DMS53 treated with DMSO at 0.1 percent for 48 hours (cell line): ENCODE measurements around the gene TTC38.

Source experiments
- DNase-seq: peaks from one replicate; lab custom pipeline; 2025; ENCODE audit not compliant: unreplicated experiment; lab: John Stamatoyannopoulos, UW

The TTC38 gene

DNA sequence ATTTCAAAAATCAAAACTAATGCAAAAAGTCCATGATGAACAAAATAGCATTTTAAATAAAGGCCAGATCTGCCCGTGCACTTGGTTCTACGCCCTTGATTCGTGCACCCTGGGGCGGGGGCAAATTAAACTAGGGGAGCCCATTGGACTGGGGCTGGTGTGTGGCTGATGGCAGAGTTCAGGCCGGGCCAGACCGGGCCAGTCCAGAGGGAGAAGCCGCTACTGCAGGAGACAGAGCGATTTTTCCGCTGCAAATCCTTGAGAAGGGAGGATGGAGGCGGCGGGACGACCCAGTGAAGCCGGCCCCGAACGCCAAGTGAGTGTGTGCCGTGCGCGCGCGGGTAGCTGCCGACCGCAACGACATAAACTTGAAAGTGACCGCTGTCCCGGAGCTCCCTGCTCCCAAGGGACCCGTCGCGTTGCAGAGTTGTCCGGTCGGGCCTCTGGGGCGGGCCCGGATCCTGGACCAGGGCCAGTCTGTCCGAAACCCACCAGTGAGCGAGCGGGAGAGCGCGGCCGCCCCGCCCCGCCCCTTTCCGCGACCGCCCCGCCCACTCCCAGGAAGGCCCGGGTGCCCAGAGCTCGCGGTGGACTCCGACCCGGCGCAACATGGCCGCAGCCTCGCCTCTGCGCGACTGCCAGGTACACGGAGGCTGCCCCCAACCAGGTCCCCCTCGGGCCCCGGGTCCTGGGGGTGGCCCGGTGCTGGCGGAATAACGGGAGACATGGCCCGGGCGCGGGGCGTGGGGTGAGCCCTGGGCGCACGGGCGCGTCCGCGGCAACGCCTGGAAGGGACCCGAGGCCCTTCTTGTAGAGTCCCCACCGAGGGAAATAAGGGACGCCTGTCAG, at the start of gene TTC38:
Gene TTC38 (plus strand): TSS at position 578 of the 849 bp plus-strand sequence. CDS start 32 bp downstream, at position 610.
- peak; percentile 62 for DNase-seq

- peak; percentile 17 for DNase-seq
These were observed 48.2 kb upstream of the TTC38 start for GRCh38 chr22:46219636-46220035.

DNA sequence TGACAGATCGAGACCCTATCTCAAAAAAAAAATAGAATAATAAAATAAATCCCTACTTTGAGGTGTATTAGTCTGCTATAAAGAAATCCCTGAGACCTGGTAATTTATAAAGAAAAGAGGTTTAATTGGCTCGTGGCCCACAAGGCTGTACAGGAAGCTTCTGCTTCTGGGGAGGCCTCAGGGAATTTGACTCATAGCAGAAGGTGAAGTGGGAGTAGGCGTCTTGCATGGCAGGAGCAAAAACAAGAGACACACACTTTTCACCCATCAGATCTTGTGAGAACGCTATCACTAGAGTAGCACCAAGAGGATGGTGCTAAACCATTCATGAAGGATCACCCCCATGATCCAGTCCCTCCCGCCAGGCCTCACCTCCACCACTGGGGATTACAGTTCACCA, 46.9 kb upstream of the TTC38 start:
- DNase-seq = no peak

DNA sequence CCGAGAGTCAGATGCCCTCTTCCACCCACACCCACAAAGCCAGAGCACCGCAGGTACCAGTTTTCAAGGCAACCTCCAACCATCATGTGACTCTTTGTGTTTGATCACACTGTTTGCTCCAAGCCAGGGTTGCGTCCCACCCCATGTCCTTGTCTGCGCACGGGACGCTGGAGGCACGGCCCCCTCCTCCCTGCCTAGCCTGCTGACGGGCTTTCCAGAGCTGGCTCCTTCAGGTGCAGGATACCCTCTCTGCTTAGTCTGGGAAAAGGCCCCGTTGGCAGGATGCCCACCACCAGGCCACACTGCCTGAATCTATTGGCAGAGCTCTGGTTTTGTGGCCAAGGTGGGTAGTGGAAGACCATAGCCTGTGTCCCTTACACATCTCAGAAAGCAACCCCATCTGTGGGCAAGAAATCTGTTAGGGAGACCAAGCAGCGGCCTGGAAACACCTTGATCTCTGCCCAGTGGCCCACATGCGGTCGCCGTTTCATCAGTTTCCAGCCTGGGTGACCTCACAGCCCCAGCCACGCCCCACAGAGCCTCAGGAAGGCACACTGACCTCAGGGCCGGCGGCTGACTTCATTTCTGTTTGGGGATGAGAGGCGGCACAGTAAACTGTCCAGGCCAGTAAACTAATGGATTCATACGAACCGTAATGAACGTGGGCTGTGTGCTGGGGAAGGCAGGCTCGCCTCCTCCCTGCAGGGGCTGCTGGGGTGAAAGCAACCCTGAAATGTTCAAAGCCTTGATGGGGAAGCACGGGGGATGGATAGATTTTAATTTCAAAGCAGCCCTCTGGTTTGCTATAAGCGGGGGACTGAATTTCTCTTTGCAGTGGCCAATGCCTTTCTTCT, 43.5 kb upstream of the TTC38 start:
- DNase-seq = no peak

- DNase-seq = no peak
These were observed 42.9 kb upstream of the TTC38 start for GRCh38 chr22:46224898-46225290.

GRCh38 chr22:46225631-46226030, 42.2 kb upstream of the TTC38 start:
- no peak for DNase-seq

DNA sequence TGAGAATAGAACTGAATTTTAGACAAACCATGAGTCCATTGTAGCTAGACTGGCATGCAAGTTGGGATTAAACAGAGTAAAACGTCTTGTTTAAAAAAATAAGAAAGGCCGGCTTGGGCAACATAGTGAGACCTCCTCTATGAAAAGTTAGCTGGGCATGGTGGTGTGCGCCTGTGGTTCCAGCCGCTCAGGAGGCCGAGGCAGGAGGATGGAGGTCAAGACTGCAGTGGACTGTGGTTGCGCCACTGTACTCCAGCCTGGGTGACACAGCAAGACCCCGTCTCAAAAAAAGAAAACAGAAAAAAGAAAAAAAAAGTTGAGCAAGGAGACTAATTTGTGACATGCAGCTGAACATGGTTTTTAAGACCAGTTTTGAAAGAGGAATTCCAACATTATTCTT, 41.2 kb upstream of the TTC38 start:
- DNase-seq = no peak

GRCh38 chr22:46229701-46230100, 38.1 kb upstream of the TTC38 start:
- no peak for DNase-seq

- no peak for DNase-seq
These were observed 37.4 kb upstream of the TTC38 start for GRCh38 chr22:46230262-46230901.

GRCh38 chr22:46233231-46233630, 34.6 kb upstream of the TTC38 start:
- DNase-seq = no peak

DNA sequence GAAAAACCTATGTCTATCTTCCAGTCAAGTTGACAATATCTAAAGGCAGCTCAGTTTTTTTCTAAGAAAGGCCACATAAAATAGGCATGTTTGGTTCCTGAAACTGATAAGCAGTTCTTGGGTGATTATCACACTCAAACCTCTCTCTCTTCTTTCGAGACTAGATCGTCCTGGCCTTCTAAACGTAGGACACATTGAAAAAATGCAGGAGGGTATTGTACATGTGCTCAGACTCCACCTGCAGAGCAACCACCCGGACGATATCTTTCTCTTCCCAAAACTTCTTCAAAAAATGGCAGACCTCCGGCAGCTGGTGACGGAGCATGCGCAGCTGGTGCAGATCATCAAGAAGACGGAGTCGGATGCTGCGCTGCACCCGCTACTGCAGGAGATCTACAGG, 32.8 kb upstream of the TTC38 start:
- no peak for DNase-seq

DNA sequence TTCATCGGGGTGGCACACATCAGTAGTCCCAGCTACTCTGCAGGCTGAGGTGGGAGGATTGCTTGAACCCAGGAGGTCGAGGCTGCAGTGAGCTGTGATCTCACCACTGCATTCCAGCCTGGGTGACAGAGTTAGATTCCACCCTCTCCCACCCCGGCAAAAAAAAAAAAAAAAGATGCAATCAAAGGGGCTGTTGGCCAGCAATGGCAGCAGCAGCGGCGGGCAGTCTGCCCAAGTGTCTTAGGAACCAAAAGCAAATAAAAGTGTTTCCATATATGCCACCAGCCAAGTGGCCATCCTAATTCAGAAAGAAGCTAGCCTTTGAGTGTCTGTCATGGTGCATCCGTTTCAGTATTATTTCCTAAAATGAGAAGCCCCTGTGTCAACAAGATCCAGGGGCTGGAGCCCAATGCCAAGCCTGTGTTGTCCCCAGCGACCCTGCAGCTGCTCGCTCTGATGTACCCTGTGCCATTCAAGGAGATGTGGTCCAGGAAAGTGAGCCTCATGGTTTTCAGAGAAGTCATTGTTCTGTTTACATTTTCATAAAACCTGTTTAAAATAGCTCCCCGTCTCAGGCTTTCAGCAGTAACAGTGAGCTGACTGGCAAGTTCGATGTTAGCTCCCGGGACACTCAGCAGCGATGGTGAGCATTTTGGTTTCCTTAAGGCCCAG, 30.2 kb upstream of the TTC38 start:
- DNase-seq = no peak

DNA sequence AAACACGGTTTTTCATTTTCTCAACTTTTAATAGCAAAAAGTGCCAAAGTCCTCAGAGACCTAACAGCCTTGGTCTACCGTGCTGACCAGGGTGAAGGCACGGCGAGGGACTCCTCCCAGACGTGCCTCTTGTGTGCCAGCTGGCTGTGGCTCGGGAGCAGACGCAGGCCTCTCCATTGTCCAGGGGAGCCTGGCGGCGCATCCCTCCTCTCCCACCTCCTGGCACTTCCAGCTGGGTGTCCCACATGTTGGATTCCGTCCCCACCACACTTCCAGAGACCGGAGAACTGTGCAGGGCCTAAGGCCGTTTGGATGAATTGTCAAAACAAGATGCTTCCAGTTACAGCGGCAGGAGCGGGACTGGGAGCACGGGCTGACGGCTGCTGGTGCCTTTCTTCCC, 29.3 kb upstream of the TTC38 start:
- no peak for DNase-seq

- DNase-seq = no peak
These were observed 28.4 kb upstream of the TTC38 start for GRCh38 chr22:46239261-46240048.

DNA sequence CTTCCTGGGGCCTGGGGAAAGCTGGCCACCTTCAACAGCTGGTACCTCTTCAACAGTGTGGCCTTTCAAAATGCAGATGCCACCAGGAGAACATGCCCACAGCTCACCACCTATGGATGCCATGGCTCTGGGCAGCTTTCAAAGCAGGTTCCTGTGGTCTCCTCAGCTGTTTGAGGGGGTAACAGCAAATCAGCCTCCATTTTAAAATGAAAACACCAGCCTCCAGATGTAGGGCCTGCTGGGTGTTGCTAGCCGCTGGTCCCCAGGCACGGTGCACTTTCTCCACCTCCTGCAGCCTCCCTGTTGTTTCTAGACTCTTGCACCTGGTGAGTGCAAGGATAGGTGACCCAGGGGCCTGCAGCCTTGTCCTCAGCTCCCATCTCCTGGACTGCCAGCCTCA, 27.7 kb upstream of the TTC38 start:
- DNase-seq = no peak

GRCh38 chr22:46240506-46240905, 27.3 kb upstream of the TTC38 start:
- DNase-seq = no peak

DNA sequence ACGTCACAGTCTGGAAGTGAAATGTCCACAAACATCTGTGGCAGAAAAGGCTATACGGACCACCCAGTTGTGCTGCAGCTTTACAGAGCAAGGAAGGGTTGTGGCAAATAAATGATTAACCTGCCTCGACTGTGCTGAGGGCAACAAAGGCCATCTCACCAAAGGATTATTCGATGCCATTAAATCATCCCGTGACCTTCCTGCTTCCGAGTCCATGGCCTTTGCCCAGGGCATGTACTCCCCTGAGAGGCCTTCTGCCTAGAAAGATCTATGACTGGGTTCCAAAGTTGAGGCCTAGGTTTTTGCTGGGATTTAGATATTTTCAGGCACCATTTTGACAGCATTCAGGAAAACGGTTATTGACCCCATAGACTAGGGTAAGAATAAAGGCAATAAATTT, 26.9 kb upstream of the TTC38 start:
- DNase-seq = no peak

DNA sequence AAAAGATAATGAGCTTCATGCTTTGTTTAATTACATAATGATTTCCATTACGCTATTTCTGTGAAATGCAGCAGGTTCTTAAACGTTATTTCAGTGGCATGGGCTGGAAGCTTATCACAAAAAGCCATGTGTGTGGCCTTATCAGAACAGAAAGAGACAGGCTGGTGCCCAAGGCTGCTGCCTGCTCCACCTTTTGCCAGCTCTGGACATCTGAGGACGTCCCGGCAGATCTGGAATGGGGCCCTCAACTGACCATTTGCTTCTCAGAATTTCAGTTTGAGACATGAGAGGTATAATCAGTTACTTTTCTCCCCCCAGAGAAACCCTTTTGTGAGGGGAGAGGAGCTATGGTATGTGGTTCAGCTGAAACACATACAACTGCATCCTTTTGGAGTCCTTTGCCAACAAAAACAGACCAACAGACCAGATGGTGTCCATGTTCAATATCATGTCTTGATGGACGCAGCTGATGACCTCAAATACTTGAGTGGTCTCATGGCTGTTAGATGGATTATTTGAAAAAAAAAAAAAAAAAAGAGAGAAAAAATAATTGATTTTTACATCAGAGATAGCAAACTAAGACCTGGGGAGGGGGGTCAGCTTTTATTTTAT, 26.3 kb upstream of the TTC38 start:
- DNase-seq = no peak

DNA sequence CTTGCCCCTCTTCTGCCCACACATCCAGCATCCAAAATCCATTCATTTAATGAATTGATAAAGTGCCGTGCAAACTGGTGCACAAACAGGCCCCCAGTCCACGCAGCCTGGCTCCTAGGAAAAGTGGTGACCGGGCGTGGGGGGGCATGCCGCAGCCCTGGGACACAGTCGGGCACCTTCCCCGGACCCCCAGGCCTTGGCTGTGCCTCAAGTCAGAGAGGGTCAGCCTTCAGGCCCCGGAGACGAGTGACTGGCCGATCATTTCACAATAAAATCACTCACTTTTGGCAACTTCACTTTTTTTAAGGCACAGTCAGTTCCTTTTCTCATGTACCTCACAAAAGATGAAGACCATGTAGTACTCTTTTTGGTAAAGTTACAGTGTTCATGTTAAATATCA, 25.7 kb upstream of the TTC38 start:
- no peak for DNase-seq

- DNase-seq = no peak
These were observed 23.0 kb upstream of the TTC38 start for GRCh38 chr22:46244771-46245170.
